ENCODE measurements around the gene COPB1. TPM values are rescaled to one million over a fixed set of nuclear protein-coding genes. Genes with fewer than 3 reads are reported as not detected.

The COPB1 gene
- total and polyA plus RNA-seq, 9 of the 15 experiments (the other 6 are each of a cell fraction or from before 2014, with no cell fraction given): 64.7 to 188 (median 91.6) TPM

DNA sequence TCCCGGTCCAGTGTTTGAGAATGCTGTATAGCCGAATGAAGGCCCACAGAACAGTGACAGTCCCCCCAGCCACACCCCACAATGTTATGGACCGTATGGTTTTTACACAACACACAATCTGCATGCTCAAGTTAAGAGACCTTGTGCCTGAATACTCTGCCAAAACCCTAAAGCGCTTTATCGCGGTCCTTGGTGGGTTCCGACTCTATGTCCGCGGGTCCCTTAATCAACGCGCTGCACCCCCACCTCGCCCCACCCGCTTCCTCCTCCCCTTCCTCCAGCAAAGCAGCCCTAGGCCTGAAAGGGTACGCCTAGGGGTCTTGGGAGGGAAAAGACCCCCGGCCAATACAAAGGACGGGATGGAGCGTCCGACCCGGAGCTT is 442 bp downstream of the COPB1 start:
- CTCF ChIA-PET (ENCODE audit: low intra/inter-chr PET ratio): no interaction called here
- TF ChIP-seq SIN3A (IDR thresholded peaks at IDR 0.05; ENCODE audit: borderline replicate concordance in 2 of 2, control insufficient read depth in 1 of 2, low read depth in 2 of 2, low read length in 2 of 2) (peak in 1 of 2 experiments; percentile 50; a peak in 1 of 4 replicates), FOXK1 (CRISPR knock-in tag; IDR thresholded peaks at IDR 0.05; ENCODE audit: borderline replicate concordance) (peak; percentile 25; the same call in 1 of the 2 replicates), ID3 (CRISPR knock-in tag; IDR thresholded peaks at IDR 0.05) (no peak), ID3 (tag; IDR thresholded peaks at IDR 0.05) (no peak), HDAC2 (IDR thresholded peaks at IDR 0.05) (peak; percentile 41; the same call in 1 of the 2 replicates), GABPA (tag; conservative IDR thresholded peaks at IDR 0.05; ENCODE audit: low read depth) (0 out of 2 replicates have a peak, but pooled peaks have one; percentile 8), PHB2 (IDR thresholded peaks at IDR 0.05; ENCODE audit: low read depth) (no peak), ZNF263 (CRISPR knock-in tag; IDR thresholded peaks at IDR 0.05; ENCODE audit: borderline replicate concordance) (peak; percentile 8; the same call in 1 of the 2 replicates), KAT7 (CRISPR knock-in tag; IDR thresholded peaks at IDR 0.05; ENCODE audit: borderline replicate concordance) (peak; percentile 72; the same call in 1 of the 2 replicates), VEZF1 (CRISPR knock-in tag; IDR thresholded peaks at IDR 0.05) (peak; percentile 80), BDP1 (IDR thresholded peaks at IDR 0.05; ENCODE audit: insufficient read depth, insufficient read length) (no peak)
- TF ChIP-seq, protein P1, sequence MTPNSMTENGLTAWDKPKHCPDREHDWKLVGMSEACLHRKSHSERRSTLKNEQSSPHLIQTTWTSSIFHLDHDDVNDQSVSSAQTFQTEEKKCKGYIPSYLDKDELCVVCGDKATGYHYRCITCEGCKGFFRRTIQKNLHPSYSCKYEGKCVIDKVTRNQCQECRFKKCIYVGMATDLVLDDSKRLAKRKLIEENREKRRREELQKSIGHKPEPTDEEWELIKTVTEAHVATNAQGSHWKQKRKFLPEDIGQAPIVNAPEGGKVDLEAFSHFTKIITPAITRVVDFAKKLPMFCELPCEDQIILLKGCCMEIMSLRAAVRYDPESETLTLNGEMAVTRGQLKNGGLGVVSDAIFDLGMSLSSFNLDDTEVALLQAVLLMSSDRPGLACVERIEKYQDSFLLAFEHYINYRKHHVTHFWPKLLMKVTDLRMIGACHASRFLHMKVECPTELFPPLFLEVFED (CRISPR knock-in tag; conservative IDR thresholded peaks at IDR 0.05): 0 out of 2 replicates have a peak, but pooled peaks have one; percentile 12
- TF ChIP-seq, protein P2, sequence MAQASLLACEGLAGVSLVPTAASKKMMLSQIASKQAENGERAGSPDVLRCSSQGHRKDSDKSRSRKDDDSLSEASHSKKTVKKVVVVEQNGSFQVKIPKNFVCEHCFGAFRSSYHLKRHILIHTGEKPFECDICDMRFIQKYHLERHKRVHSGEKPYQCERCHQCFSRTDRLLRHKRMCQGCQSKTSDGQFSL (CRISPR knock-in tag; IDR thresholded peaks at IDR 0.05): peak; percentile 90
- TF ChIP-seq, protein P2 (tag; IDR thresholded peaks at IDR 0.05): peak in 1 of 2 experiments; percentile 92; a peak in 2 of 4 replicates
- TF ChIP-seq, protein P3, sequence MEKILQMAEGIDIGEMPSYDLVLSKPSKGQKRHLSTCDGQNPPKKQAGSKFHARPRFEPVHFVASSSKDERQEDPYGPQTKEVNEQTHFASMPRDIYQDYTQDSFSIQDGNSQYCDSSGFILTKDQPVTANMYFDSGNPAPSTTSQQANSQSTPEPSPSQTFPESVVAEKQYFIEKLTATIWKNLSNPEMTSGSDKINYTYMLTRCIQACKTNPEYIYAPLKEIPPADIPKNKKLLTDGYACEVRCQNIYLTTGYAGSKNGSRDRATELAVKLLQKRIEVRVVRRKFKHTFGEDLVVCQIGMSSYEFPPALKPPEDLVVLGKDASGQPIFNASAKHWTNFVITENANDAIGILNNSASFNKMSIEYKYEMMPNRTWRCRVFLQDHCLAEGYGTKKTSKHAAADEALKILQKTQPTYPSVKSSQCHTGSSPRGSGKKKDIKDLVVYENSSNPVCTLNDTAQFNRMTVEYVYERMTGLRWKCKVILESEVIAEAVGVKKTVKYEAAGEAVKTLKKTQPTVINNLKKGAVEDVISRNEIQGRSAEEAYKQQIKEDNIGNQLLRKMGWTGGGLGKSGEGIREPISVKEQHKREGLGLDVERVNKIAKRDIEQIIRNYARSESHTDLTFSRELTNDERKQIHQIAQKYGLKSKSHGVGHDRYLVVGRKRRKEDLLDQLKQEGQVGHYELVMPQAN (IDR thresholded peaks at IDR 0.05; ENCODE audit: borderline replicate concordance): 0 out of 2 replicates have a peak, but pooled peaks have one; percentile 4

More for the DNA sequence above, 442 bp downstream of the COPB1 start:
- no peaks in the 10 kb centered on the region for H3K9me3 ChIP-seq (replicated peaks; ENCODE audit: control insufficient read depth, insufficient read depth, low read depth, low read length)
- 0% methylated on average over 7 of the region's 19 CpGs for WGBS (ENCODE audit: insufficient coverage, low coverage, missing lambda C conversion rate)
- ATAC-seq (peak; percentile 60), DNase-seq (ENCODE audit: extremely low read depth in 1 of 4, low spot score in 3 of 4) (peak in 3 of 4 experiments; percentile 21 to 54 (median 53)), FAIRE-seq (peak; percentile 46)
- peak overlapping the region; percentile 80 to 97 for H3K9ac ChIP-seq (ENCODE audit: insufficient read depth in 1 of 2, low read depth in 2 of 2, low read length in 2 of 2)
- H3K79me2 ChIP-seq (ENCODE audit: control insufficient read depth, insufficient read depth, low read length): peaks cover 44% of the 10 kb centered on the region
- no peaks in the 10 kb centered on the region for H3K9me1 ChIP-seq (ENCODE audit: control insufficient read depth, insufficient read depth, low read length)
- peak overlapping the region; percentile 63 for H2AFZ ChIP-seq (ENCODE audit: low read depth, low read length)
- no peaks in the 10 kb centered on the region for H4K20me1 ChIP-seq (replicated peaks; ENCODE audit: control insufficient read depth, insufficient read depth, low read length)
- intact Hi-C loops (cut with micrococcal nuclease) (no loop called here), in situ Hi-C loops (cut with MboI) (no loop called here)
- peaks cover 57% of the 10 kb centered on the region for H3K36me3 ChIP-seq (ENCODE audit: control insufficient read depth, insufficient read depth, low read length)
- TSS peak; percentile 44 for BruUV-seq (replicated peaks)
- H3K4me2 ChIP-seq (ENCODE audit: insufficient read depth, low read length): peak overlapping the region; percentile 93
- peak overlapping the region; percentile 76 for H3K27ac ChIP-seq (ENCODE audit: extremely low read depth, low read depth, low read length)
- H3K4me1 ChIP-seq (replicated peaks in 1 of 2; ENCODE audit: control insufficient read depth in 2 of 2, insufficient read depth in 2 of 2, low read length in 2 of 2): peaks cover 0 to 9% of the 10 kb centered on the region in 2 experiments; a peak in 3 of 5 replicates
- peak overlapping the region; percentile 73 for H3K4me3 ChIP-seq
- POLR2A ChIA-PET: interaction anchor here (0.6 to 1.9 kb wide), 8 partner anchors 9 to 361 kb away, joined by 3 to 10 read pairs (median 4); no protein-coding TSS in a partner anchor
- H3K27me3 ChIP-seq (ENCODE audit: control insufficient read depth in 2 of 2, insufficient read depth in 2 of 2, low read length in 2 of 2): no peaks in the 10 kb centered on the region

Data from K562 (cell line).